SH-SY5Y (cell line): Measurements from ENCODE around the gene ASRGL1.

Experiments used
- GATA2 ChIP-seq: IDR thresholded peaks from 2 replicates; pipeline ENCODE4 v1.6.1; 2011; ENCODE audit warnings: mild to moderate bottlenecking, low read depth, low read length
- GATA3 ChIP-seq: IDR thresholded peaks from 2 replicates; pipeline ENCODE4 v1.6.1; 2011; ENCODE audit warnings: low read depth, mild to moderate bottlenecking, low read length, moderate library complexity

DNA sequence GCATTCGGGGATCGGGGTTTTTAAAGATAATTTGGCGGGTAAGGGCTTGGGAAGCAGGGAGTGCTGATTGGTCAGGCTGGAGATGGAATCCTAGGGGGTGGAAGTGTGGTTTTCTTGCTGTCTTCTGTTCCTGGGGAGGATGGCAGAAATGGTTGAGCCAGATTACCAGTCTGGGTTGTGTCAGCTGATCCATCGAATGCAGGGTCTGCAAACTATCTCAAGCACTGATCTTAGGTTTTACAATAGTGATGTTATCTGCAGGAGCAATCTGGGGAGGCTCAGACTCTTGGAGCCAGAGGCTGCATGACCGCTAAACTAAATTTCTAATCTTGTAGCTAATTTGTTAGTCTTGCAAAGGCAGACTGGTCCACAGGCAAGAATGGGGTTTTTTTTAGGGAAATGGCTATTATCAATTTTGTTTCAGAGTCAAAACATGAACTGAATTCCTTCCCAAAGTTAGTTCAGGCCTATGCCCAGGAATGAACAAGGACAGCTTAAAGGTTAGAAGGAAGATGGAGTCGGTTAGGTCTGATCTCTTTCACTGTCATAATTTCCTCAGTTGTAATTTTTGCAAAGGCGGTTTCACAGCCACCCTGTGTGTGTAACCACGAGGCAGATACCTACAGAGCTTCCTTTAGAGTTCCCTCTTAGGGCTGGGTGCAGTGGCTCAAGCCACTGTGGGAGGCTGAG, 91.8 kb downstream of the ASRGL1 start:
- peak; percentile 89 for TF ChIP-seq GATA3
- peak; percentile 96 for TF ChIP-seq GATA2
